GM21723 (cell line): ENCODE results near the gene MATN1.

Experiments used
- ATAC-seq: cut with Tn5 transposase; IDR thresholded peaks from one replicate; pipeline ENCODE4 v1.9.1; 2021; ENCODE audit warnings: mild to moderate bottlenecking, moderate library complexity; ENCODE audit not compliant: unreplicated experiment

The MATN1 gene

GRCh38 chr1:30665216-30666010 is 58.0 kb downstream of the MATN1 start:
- ATAC-seq = no peak

DNA sequence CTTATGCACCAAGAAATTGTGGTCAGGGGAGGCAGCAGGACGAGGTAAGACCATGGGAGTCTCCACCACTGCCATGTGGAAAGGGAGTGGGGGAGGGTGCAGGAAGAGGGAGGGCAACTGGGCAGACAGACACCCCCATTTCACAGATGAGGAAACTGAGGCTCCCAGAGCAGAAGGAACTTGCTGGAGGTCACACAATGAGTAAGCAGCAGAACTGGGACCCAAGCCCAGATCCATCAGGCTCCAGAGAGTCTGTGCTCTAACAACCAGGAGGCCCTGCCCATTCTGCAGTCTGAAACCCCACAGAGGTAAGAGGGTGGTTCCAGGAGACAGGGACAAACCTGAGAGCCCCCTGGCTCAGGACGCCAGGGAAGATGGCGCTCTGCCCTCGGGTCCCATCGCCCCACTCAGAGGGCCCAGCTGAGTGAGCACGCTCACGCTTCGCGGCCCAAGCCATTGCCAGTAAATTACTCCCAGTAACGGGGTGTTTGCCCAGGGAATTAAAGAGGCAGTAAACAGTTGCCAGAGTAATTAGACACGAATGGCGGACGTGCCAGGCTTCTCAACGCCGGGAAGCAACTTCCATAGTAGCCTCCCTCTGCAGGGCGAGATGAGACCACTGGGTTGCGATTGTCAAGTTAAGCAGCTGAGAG is 59.2 kb downstream of the MATN1 start:
- no peak for ATAC-seq

DNA sequence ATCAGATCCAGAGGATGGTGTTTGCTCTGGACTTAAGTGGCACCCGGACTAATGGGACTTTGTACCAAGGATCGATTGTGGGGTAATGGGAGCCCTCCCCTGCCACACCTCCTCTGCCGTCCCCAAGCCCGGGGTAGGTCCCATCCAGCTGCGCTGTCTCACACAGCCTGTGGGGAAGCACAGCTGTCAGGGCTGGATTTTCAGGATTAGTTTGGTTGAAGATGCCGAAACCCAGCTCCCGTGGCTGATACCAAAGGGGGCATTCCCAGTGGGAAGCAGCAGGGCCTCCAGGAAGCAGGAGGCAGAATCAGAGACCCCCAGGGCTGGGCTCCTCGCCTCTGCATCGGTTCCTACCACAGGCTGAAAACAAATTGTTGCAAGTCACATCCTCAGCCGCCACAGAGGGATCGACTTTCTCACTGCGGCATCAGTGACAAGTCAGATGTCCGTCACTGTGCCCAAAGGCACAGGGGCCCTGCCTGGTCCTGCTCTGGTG is 59.7 kb downstream of the MATN1 start:
- ATAC-seq = no peak

DNA sequence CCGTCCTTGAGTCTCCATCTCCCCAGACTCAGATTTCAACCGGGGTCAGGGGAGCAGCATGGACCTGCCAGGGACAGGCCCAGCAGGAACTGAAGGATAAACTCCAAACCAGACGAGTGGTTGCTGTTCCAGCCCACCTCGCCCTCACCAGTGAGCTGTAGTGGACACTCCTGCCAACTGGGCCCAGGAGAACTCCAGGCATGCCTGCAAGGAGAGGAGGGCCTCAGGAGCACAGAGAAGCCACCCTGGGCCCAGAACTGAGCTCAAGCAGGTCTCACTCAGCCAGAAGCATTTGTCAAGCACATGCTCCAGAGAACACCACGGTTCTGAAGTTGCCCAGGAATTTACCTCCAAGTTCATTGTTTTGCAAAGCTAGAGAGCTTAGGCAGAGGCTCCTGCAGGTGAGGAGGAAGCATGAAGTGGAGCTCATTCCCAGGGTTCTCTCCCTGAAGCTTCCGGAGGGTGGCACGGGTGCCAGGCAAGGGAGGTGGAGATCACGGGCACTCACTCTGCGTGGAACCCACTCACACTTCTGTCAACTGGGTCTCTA is 61.0 kb downstream of the MATN1 start:
- no peak for ATAC-seq

DNA sequence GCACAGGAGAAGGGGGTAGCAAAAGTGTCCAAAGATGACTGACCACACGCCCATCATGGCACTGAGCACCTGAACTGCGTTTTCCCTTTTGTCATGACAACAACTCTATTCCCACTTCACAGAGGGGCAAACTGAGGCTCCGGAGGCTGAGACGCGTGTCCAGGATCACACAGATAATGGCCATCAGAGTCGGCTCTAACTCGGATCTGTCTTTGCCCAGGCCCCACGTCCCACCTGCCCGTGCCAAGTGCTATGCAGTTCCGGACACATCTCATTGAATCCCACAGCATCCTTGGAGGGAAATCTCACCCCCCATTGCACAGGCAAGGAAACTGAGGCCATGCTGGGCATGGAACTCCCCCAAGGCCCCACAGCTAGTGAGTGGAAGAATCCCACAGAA is 62.1 kb downstream of the MATN1 start:
- no peak for ATAC-seq
